HEK293 (cell line): ENCODE measurements around the gene S100A7.
A peak's percentile ranks its signal among the peaks of the same experiment; 100 is the strongest.

Experiments used
- KLF10 ChIP-seq: fragments of 450-650 bp; IDR thresholded peaks from 2 replicates; pipeline ENCODE4 v1.5.1; 2018; ENCODE audit warnings: missing biosample characterization, mild to moderate bottlenecking, missing genetic modification characterization
- MEIS1 ChIP-seq: sonication (generic); formaldehyde crosslinking; IDR thresholded peaks from 2 replicates; pipeline ENCODE4 v1.8.1; 2022; ENCODE audit warnings: missing genetic modification reagents, mild to moderate bottlenecking, borderline replicate concordance
- OVOL3 ChIP-seq: fragments of 450-650 bp; formaldehyde crosslinking; IDR thresholded peaks from 2 replicates; pipeline ENCODE4 v1.5.1; 2016; ENCODE audit warnings: missing biosample characterization, missing genetic modification characterization
- PRDM6 ChIP-seq: fragments of 450-650 bp; formaldehyde crosslinking; IDR thresholded peaks from 2 replicates; pipeline ENCODE4 v1.5.1; 2017; ENCODE audit warnings: missing biosample characterization, missing genetic modification characterization
- SP2 ChIP-seq: fragments of 450-650 bp; formaldehyde crosslinking; IDR thresholded peaks from 2 replicates; pipeline ENCODE4 v1.5.1; 2016; ENCODE audit warnings: missing biosample characterization, missing genetic modification characterization
- ZBTB26 ChIP-seq: fragments of 450-650 bp; formaldehyde crosslinking; optimal IDR thresholded peaks from 2 replicates; pipeline ENCODE3; 2016; ENCODE audit warnings: missing biosample characterization, mild to moderate bottlenecking, missing genetic modification characterization
- ZNF10 ChIP-seq: fragments of 450-650 bp; formaldehyde crosslinking; IDR thresholded peaks from 2 replicates; pipeline ENCODE4 v1.5.1; 2017; ENCODE audit warnings: missing biosample characterization, missing genetic modification characterization
- ZNF133 ChIP-seq: fragments of 450-650 bp; formaldehyde crosslinking; IDR thresholded peaks from 2 replicates; pipeline ENCODE4 v1.5.1; 2016; ENCODE audit warnings: missing biosample characterization, missing genetic modification characterization
- ZNF16 ChIP-seq: fragments of 450-650 bp; formaldehyde crosslinking; IDR thresholded peaks from 2 replicates; pipeline ENCODE4 v1.5.1; 2016; ENCODE audit warnings: low read depth, missing biosample characterization, missing genetic modification characterization
- ZNF169 ChIP-seq: fragments of 450-650 bp; formaldehyde crosslinking; IDR thresholded peaks from 2 replicates; pipeline ENCODE4 v1.5.1; 2016; ENCODE audit warnings: missing biosample characterization, missing genetic modification characterization
- ZNF175 ChIP-seq: fragments of 450-650 bp; formaldehyde crosslinking; IDR thresholded peaks from 2 replicates; pipeline ENCODE4 v1.5.1; 2016; ENCODE audit warnings: missing biosample characterization, missing genetic modification characterization
- ZNF26 ChIP-seq: fragments of 450-650 bp; formaldehyde crosslinking; IDR thresholded peaks from 2 replicates; pipeline ENCODE4 v1.5.1; 2016; ENCODE audit warnings: missing biosample characterization, missing genetic modification characterization
- ZNF354C ChIP-seq: fragments of 450-650 bp; formaldehyde crosslinking; IDR thresholded peaks from 2 replicates; pipeline ENCODE4 v1.5.1; 2016; ENCODE audit warnings: missing biosample characterization, missing genetic modification characterization, low read depth, borderline replicate concordance
- ZNF366 ChIP-seq: fragments of 450-650 bp; formaldehyde crosslinking; conservative IDR thresholded peaks from 2 replicates; pipeline ENCODE4 v1.5.1; 2016; ENCODE audit warnings: missing biosample characterization, missing genetic modification characterization
- ZNF391 ChIP-seq: fragments of 450-650 bp; formaldehyde crosslinking; IDR thresholded peaks from 2 replicates; pipeline ENCODE4 v1.5.1; 2016; ENCODE audit warnings: low read depth, missing biosample characterization, missing genetic modification characterization, borderline replicate concordance
- ZNF404 ChIP-seq: fragments of 450-650 bp; formaldehyde crosslinking; IDR thresholded peaks from 2 replicates; pipeline ENCODE4 v1.5.1; 2017; ENCODE audit warnings: missing biosample characterization, missing genetic modification characterization
- ZNF433 ChIP-seq: fragments of 450-650 bp; formaldehyde crosslinking; IDR thresholded peaks from 2 replicates; pipeline ENCODE4 v1.5.1; 2016; ENCODE audit warnings: missing biosample characterization, missing genetic modification characterization, low read depth
- ZNF473 ChIP-seq: fragments of 450-650 bp; formaldehyde crosslinking; IDR thresholded peaks from 2 replicates; pipeline ENCODE4 v1.5.1; 2017; ENCODE audit warnings: missing biosample characterization, missing genetic modification characterization
- ZNF518A ChIP-seq: fragments of 450-650 bp; formaldehyde crosslinking; conservative IDR thresholded peaks from 2 replicates; pipeline ENCODE4 v1.5.1; 2016; ENCODE audit warnings: low read depth, missing biosample characterization, missing genetic modification characterization
- ZNF530 ChIP-seq: fragments of 450-650 bp; formaldehyde crosslinking; IDR thresholded peaks from 2 replicates; pipeline ENCODE4 v1.5.1; 2016; ENCODE audit warnings: low read depth, missing biosample characterization, missing genetic modification characterization
- ZNF623 ChIP-seq: fragments of 450-650 bp; formaldehyde crosslinking; IDR thresholded peaks from 2 replicates; pipeline ENCODE4 v1.5.1; 2016; ENCODE audit warnings: missing biosample characterization, missing genetic modification characterization
- ZNF701 ChIP-seq: fragments of 450-650 bp; formaldehyde crosslinking; IDR thresholded peaks from 2 replicates; pipeline ENCODE4 v1.5.1; 2016; ENCODE audit warnings: missing biosample characterization, missing genetic modification characterization
- ZNF707 ChIP-seq: fragments of 450-650 bp; formaldehyde crosslinking; IDR thresholded peaks from 2 replicates; pipeline ENCODE4 v1.5.1; 2016; ENCODE audit warnings: missing biosample characterization, missing genetic modification characterization
- ZNF76 ChIP-seq: fragments of 450-650 bp; formaldehyde crosslinking; IDR thresholded peaks from 2 replicates; pipeline ENCODE4; 2016; ENCODE audit warnings: low read depth, missing biosample characterization, missing genetic modification characterization, borderline replicate concordance
- ZNF768 ChIP-seq: fragments of 450-650 bp; formaldehyde crosslinking; IDR thresholded peaks from 2 replicates; pipeline ENCODE4 v1.5.1; 2018; ENCODE audit warnings: missing biosample characterization, mild to moderate bottlenecking, missing genetic modification characterization
- ZNF777 ChIP-seq: fragments of 450-650 bp; formaldehyde crosslinking; IDR thresholded peaks from 2 replicates; pipeline ENCODE4 v1.5.1; 2017; ENCODE audit warnings: missing biosample characterization, missing genetic modification characterization, borderline replicate concordance
- ZNF785 ChIP-seq: fragments of 450-650 bp; formaldehyde crosslinking; IDR thresholded peaks from 2 replicates; pipeline ENCODE4 v1.5.1; 2016; ENCODE audit warnings: missing biosample characterization, missing genetic modification characterization
- ZNF843 ChIP-seq: fragments of 450-650 bp; formaldehyde crosslinking; IDR thresholded peaks from 2 replicates; pipeline ENCODE4 v1.5.1; 2016; ENCODE audit warnings: missing biosample characterization, missing genetic modification characterization
- ZSCAN30 ChIP-seq: fragments of 450-650 bp; IDR thresholded peaks from 2 replicates; pipeline ENCODE4 v1.5.1; 2018; ENCODE audit warnings: missing biosample characterization, mild to moderate bottlenecking, missing genetic modification characterization, moderate library complexity
- ZSCAN4 ChIP-seq: fragments of 450-650 bp; formaldehyde crosslinking; IDR thresholded peaks from 2 replicates; pipeline ENCODE4 v1.5.1; 2017; ENCODE audit warnings: missing biosample characterization, missing genetic modification characterization

S100A7 gene

GRCh38 chr1:153490272-153491051 lies 30.0 kb upstream of the S100A7 start (continued):
- TF ChIP-seq ZNF518A (tag by site-specific recombination), result peak; percentile 39
- TF ChIP-seq ZSCAN30 (tag by site-specific recombination), result 0 out of 2 replicates have a peak, but pooled peaks have one; percentile 34
- no peak for TF ChIP-seq ZNF473 (tag by site-specific recombination)
- TF ChIP-seq ZNF707 (tag by site-specific recombination), result no peak
- TF ChIP-seq ZNF785 (tag by site-specific recombination), result no peak
- peak; percentile 70 for TF ChIP-seq SP2 (tag by site-specific recombination)
- peak; percentile 93 for TF ChIP-seq PRDM6 (tag by site-specific recombination)
- no peak for TF ChIP-seq ZNF777 (tag by site-specific recombination)
- no peak for TF ChIP-seq ZNF701
- no peak for TF ChIP-seq ZNF169 (tag by site-specific recombination)
- TF ChIP-seq ZNF366, result peak; percentile 97
- 0 out of 2 replicates have a peak, but pooled peaks have one; percentile 68 for TF ChIP-seq ZNF10 (tag by site-specific recombination)
- no peak for TF ChIP-seq ZNF354C (tag by site-specific recombination)
- TF ChIP-seq ZNF391 (tag by site-specific recombination), result peak; percentile 72; the same call in 1 of the 2 replicates
- TF ChIP-seq ZNF404 (tag by site-specific recombination), result no peak
- TF ChIP-seq ZNF76 (tag by site-specific recombination), result peak; percentile 30; the same call in 1 of the 2 replicates
- no peak for TF ChIP-seq ZNF433 (tag by site-specific recombination)
- TF ChIP-seq MEIS1 (CRISPR knock-in tag), result no peak
- no peak for TF ChIP-seq ZBTB26
- TF ChIP-seq ZNF16 (tag by site-specific recombination), result no peak
- no peak for TF ChIP-seq KLF10 (tag by site-specific recombination)
- no peak for TF ChIP-seq ZNF768 (tag by site-specific recombination)
- no peak for TF ChIP-seq ZNF175
- TF ChIP-seq ZNF133 (tag by site-specific recombination), result no peak
- TF ChIP-seq ZNF843 (tag by site-specific recombination), result peak; percentile 89
- TF ChIP-seq ZNF623, result no peak
- no peak for TF ChIP-seq OVOL3 (tag by site-specific recombination)
- TF ChIP-seq ZNF530 (tag by site-specific recombination), result no peak
- TF ChIP-seq ZNF26, result no peak
- TF ChIP-seq ZSCAN4 (tag by site-specific recombination), result no peak
